SHP77 (cell line): ENCODE measurements around the gene PTPRA.
"Not testable (repeated sequence)": the region's sequence is repeated elsewhere in the genome, so short reads cannot be mapped to it uniquely, and the experiment has no call there.

Experiments used
- DNase-seq, 2 experiments: peaks; one replicate each; lab custom pipeline; 2025; lab: John Stamatoyannopoulos, UW

PTPRA gene

DNA sequence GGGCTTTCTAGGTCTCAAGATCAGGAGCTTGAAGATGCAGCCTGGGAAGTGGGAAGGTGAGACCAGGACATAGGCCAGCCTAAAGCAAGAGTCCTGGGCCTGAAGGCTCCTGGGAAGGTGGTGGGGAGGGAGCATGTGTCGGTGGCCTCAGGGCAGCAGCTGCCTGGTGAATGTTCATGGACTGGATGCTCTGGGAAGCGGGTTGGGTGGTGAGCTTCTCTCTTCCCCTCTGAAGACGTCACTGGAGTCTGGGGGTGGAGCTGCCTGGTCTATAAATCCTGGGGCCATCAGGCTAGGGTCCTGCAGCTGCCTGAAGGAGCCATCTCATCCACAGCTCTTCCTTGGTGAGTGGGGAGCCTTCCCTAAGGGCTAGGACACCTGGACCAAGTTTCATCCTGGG is 170.0 kb downstream of the PTPRA start, which contains the start of gene GNRH2:
Gene GNRH2, plus strand, starts transcription at position 301 of the 400 bp plus-strand sequence. CDS start 793 bp downstream, outside the sequence.
- no peak for DNase-seq

DNA sequence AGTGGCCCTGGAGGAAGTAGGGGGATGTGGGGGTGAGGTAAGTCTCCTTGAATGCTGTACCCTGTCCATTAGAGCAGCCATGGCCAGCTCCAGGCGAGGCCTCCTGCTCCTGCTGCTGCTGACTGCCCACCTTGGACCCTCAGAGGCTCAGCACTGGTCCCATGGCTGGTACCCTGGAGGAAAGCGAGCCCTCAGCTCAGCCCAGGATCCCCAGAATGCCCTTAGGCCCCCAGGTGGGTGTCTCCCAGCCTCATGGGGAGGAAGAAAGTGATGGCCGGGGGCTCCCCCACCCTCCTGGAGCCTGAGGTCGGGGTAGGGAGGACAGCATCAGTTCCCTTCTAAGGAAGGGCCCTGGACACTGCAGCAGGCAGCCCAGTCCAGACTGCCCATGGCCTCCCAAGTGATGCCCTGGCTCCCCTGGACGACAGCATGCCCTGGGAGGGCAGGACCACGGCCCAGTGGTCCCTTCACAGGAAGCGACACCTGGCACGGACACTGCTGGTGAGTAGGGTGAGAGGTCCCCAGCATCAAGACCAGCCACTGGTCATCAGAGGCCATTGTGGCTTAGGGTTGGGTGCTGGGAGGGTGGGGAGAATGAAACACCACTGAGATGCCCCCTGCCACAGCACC is 171.2 kb downstream of the PTPRA start:
- no peak for DNase-seq

DNA sequence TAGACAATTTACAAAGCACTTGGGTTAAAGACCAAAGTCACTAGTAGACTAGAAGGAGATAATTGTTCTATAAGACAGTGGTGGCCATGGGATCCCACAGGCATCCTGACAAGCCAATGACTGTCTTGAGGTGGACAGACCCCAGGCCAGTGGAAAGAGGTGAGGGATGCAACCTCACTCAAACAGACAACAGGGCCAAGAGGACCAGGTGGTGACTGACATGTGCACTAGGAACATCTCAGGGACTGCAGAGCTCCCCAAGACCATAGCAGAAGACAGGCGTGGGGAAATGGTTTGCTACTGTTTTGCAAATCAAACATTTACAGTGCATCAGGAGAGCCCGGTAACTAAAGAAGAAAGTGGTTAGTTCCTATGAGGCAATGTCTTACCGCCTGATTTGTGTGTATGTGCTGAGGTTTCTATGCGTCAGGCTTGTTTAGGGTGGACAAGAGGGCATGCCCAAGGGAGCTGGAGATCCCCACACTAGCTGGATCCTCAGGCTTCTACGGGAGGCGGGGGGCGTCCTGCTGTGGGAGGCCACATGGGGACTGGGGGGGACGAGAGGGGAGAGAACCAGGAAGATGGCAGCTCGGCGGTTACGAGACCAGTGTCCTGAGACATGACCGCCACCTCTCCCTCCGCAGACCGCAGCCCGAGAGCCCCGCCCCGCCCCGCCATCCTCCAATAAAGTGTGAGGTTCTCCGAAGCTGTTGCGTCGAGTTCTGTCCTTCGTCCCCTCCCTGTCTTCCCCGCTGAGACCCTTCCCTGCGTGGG is 171.9 kb downstream of the PTPRA start:
- DNase-seq, result peak; percentile 92 to 97

- peak; percentile 92 to 97 for DNase-seq
These were observed 172.8 kb downstream of the PTPRA start, which contains the start of gene MRPS26 for GRCh38 chr20:3045816-3046676. Gene MRPS26, plus strand, starts transcription at chr20:3046052. Its CDS starts 17 bp downstream, at chr20:3046069.

- DNase-seq, result peak in 1 of 2 experiments; percentile 31
These were observed 173.6 kb downstream of the PTPRA start for GRCh38 chr20:3046677-3047462.

- DNase-seq, result no peak
These were observed 174.5 kb downstream of the PTPRA start for GRCh38 chr20:3047486-3048419.

GRCh38 chr20:3051385-3052019 is 178.2 kb downstream of the PTPRA start:
- no peak for DNase-seq

DNA sequence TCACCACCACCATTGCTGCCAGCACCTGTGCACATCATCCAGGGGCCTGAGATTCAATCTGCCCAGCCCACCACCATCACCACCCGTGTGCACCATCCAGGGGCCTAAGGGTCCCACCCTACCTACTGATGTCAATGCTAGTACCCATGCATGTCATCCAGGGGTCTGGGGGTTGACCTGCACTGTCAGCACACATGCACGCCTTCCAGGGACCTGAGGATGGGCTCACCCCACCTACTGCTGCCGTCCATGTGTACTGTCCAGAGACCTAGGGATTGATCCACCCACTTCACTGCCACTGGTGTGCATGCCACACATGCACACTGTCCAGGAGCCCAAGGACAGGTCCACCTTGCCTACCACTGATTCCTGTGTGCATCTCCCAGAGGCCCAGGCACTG is 186.2 kb downstream of the PTPRA start:
- DNase-seq, result no peak

DNA sequence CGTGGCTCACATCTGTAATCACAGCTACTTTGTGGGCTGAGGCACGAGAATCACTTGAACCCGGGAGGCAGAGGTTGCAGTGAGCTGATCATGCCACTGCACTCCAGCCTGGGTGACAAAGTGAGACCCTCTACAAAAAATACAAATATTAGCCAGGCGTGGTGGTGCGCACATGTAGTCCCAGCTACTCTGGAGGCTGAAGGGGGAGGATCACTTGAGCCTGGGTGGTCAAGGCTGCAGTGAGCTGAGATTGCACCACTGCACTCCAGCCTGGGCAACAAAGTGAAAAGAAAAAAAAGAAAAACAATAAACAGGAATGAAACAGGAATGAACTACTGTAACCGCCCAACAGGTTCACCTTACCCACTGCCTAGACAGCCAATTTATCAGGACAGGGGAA is 190.8 kb downstream of the PTPRA start:
- DNase-seq, result not testable (repeated sequence)

GRCh38 chr20:3067139-3068014 is 194.1 kb downstream of the PTPRA start:
- no peak for DNase-seq

- DNase-seq, result no peak
These were observed 194.8 kb downstream of the PTPRA start for GRCh38 chr20:3068075-3068474.

- peak; percentile 20 to 77 for DNase-seq
These were observed 196.0 kb downstream of the PTPRA start for GRCh38 chr20:3068986-3069900.

GRCh38 chr20:3070725-3071124 is 197.4 kb downstream of the PTPRA start:
- DNase-seq, result no peak

GRCh38 chr20:3071266-3071609 is 198.0 kb downstream of the PTPRA start:
- DNase-seq, result no peak

GRCh38 chr20:3071610-3072529 is 198.6 kb downstream of the PTPRA start, which contains the start of gene OXT:
Gene OXT, plus strand, starts transcription at chr20:3071620. Its CDS starts 36 bp downstream, at chr20:3071656.
- no peak for DNase-seq

GRCh38 chr20:3072530-3073250 is 199.4 kb downstream of the PTPRA start:
- DNase-seq, result no peak
